Stimulated activated CD8-positive, alpha-beta memory T cell treated with anti-CD3 and anti-CD28 coated beads, Interleukin-12 subunit alpha, Interleukin-12 subunit beta, amount 100 ng/mL, for 24 hours (primary cell): ENCODE data around the gene ANK3.

ENCODE experiments used
- DNase-seq: peaks from one replicate; pipeline ENCODE4 v3.0.0-alpha.2; 2020; ENCODE audit errors: extremely low read depth

Gene ANK3

DNA sequence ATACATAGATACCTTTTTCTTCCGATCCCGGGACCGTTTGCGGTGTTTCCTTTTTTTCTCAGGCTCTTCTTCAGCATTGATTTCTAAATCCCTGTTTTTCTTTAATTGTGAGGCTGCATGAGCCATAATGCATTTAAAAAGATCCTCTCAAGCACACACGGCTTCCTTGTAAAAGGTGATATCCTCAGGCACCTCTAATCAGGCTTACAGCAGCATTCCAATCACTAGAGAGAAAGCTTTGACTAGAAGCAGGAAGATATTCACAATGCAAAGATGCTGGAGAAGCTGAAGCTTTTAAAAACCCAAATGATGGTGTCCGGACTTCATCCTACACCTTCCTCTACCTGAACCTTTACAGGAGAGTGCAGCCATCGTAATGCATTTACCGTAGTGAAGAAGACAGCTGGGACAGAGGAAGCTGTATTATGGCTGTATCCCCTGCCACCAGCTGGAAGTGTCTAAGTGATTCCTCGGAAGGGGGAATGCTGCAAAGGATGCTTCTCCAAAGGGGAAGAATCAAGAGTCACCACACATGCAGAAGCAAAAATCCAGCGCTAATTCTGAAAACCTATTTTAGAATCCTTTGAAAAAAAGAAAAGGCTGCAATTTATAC is at the start of gene ANK3:
TSS of gene ANK3 (minus strand) at position 463 of the 613 bp plus-strand sequence. CDS start at position 126, 337 bp downstream.
- no peak for DNase-seq

DNA sequence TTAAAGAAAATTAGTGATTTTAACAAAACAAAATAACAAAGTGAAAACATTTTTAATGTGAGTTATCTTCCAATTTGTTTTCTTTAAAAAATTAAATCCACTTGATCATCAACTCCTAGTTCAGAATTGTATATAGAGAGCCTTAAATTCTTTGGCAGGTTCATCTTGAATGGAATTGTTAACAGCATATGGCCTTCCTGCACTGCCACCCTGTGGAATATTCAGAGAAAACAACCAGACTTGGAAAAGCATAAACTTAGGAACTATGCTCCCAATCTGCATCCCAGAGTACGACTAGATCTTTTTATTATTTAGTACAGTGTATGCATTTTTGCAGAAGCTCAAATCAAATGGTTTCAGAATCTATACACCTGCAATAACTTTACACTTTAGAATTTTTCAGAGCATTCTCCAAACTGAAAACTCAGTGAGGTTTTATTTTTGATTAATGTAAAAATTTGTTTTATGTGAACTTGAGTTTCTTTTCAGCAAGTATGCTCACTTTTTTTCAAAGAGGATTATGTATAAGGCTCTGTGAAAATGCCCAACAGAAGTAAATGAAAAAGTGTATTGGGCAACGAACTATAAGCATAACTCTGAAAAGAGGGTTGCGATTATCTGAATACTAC is 44.9 kb upstream of the ANK3 start:
- no peak for DNase-seq

DNA sequence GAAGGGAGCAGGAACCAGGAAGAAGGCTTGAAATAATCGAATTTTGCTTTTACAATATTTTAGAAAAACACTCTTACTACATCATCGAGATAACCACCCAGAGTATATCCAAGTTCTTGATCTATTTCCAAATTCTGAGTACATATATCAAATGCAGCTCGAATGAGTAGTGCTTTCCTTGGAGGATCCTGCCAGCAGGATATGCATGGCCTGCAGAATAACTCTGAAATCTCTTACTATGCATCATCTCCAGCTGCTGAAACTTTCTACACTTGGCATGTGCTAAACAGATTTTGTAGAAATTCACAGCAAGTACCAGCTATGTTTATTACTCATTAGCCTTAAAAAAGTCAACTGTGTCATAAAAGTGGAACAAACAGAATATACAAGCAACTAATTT is 44.0 kb upstream of the ANK3 start:
- no peak for DNase-seq

GRCh38 chr10:60430836-60431597 is 41.3 kb upstream of the ANK3 start:
- DNase-seq: no peak

DNA sequence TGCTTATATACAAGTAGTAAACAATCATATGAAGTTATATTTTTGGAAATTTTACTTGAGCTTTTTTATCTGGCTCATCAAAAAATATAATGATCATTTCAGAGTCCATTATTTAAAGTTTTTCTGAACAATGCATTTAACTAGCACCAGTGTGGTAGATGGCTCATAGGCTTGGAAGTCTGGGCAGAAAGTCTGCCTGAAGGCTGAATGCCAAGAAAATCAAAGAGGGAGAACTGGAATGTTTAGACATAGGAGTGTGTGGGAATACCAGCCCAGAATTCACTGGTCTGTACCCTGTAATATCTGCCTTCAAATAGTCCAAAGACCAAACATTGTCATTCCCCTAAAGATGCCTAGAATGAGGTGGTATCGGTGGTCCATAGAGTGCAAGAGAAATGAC is 40.3 kb upstream of the ANK3 start:
- DNase-seq: no peak

GRCh38 chr10:60429084-60429849 is 39.6 kb upstream of the ANK3 start:
- no peak for DNase-seq

DNA sequence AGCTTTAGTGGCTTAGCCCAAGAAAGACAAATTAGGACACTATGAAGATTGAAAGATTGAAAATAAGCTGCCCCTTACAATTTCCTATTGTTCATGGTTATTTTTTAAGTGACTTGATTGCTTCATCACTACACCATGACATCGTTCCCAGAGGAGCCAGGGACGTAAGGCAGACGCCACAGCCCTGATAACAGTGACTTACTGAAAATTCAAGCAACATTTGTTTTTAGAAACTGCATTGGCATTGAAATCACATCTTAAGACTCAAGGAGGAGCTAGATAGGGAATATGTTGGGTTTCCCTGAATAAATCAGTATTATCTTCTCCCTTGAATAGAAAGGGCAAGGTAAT is 38.7 kb upstream of the ANK3 start:
- DNase-seq: no peak

DNA sequence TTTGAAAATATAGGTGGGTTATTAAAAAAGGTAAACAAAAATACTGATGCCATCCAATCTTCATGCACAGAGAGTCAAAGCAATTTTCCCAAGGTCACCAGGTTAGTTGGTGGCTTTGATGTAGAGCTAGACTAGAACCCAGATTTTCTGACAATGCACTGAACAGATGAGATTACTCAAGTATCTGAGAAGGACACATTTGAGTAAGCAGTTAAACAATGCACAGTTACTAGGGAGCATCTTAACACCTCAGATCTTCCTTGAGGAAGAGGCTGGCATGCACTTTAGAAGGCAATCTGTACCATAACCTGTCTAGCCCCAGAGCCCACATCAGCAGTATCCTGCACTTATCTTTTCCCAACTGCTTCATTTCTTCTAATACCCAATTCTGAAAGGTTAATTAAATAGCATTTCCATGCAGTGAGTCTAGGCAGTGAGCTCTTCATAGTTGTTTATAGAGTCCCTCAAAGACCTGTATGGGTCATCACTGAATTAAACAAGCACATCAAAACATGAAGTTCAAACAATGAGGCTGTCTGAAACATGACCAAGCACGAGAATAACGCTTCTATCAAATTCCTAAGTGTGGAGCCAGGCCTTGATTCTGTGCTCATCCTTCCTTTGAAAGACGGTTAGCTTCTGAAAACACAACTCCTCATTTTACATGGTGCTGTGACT is 38.2 kb upstream of the ANK3 start:
- no peak for DNase-seq

DNA sequence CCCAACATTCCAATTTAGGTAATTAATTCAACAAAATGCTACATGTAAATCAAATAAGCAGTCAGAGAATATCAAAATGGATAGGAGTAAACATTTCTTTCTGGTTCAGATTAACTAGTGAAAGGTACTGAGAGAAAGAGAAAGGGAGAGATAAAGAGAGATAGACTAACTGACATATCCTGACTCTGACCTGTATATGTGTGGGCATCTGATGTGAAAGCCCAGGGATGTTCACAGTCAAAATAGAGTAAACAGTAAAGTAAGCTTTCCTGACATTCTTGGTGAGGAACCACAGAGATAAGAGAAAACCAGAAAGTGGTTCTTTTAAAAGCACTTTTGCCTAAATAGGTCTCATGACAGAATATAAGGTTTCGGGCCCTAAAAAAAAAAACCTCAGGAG is 37.5 kb upstream of the ANK3 start:
- DNase-seq: no peak

GRCh38 chr10:60426425-60426824 is 36.8 kb upstream of the ANK3 start:
- no peak for DNase-seq

DNA sequence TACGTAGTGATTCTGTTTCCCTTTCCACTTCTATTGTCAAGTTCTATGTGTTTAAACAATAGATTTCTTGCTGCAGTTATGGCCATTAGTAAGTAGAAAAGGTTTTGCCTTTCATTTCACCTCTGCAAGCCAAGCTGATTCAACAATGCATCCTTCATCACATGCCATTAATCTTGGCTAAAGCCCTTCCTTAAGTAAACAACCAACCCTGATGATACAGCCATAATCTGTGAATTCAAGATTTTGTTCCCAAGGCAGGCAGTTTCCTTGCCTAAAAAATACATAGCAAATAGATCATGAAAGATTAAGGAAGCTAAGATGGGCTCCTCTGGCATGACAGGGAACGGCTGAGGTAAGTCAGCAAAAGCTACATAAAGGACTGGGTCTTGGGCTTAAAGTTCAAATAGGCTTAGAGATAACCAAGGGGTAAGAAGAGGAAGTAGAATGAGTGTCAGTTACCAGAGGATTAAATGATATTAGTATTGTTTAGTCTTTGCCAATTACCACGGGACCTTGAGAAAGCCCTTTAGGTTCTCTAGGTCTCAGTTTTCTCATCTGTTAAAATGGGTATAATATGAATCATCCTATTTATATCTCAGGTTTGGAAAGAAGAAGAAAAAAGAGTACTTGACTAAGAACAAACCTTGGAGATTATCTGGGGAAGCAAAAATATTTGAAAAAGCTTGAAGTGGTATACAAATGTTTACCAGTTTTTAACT is 35.9 kb upstream of the ANK3 start:
- no peak for DNase-seq

- DNase-seq: no peak
These were observed 35.3 kb upstream of the ANK3 start for GRCh38 chr10:60424971-60425370.

DNA sequence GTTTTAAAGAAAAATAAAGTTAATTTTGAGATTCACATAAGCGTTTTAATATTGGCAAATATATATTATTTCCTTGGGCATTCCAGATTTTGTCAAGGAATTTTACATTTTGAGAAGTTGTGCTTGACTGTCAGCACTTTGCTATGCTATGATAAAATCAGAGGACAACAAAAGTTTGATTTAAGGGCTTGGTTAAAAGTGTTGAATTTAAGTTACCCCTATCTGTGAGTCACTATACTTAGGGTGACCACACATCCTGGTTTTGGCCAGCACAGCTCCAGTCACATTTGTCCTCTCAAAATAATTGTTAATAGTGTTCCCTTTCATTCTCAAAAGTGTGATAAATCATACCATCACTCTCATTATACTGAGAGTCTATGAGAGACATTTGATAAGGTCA is 34.2 kb upstream of the ANK3 start:
- DNase-seq: no peak

GRCh38 chr10:60422809-60423208 is 33.1 kb upstream of the ANK3 start:
- DNase-seq: no peak

DNA sequence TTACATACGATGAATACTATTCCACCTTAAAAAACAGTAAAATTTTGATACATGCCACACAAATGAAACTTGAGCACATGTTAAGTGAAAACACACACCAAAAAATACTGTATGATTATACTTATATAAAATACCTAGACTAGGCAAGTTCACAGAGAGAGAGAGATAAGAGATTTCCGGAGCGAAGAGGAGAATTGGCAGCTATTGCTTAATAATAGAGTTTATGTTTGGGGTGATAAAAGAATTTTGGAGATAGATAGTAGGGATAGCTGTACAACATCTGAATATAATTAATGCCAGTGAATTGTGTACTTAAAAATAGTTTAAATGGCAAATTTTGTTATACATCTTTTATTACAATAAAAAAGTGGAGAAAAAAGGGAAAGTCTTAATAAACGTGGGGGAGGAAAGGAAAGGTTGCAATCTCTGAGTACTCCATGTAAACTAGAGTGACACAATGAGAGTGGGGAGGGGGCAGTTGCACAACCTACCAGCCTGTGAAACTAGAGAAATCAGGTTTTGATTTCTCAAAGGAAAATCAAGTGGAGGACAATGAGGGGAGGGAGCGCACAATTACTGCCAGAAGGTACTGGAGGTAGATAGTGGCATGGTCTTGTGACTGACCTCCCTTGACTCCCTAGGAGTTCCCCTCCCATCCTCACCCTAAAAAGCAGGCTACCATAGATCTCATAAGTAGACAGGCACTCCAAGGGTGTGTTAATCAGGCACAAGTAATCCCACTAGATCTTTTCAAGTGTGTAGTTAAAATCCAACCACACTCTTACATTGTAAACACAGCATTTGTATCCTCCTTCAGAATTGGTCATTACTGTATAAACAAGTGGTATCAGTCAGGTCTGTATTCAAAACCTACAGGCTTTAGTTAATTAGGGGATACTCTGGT is 31.6 kb upstream of the ANK3 start:
- DNase-seq: no peak

- no peak for DNase-seq
These were observed 29.6 kb upstream of the ANK3 start for GRCh38 chr10:60419249-60419648.

DNA sequence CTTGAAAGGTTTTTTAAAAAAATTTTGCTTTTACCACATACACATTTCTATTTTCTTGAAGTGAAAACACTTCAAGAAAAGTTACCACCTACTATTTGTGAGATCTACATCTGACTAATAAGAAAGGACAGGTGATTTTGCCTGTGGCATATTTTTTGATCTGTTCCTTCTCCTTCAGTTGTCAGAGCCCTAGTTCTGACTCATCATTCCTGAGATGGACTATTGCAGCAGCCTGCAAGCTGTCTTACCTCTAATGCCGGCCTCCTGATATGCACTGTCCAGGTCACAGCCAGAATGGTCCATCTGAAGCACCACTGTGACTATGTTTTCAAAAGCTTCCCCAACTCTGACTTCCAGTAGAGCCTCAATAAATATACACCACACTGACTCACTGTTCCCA is 28.2 kb upstream of the ANK3 start:
- DNase-seq: no peak

DNA sequence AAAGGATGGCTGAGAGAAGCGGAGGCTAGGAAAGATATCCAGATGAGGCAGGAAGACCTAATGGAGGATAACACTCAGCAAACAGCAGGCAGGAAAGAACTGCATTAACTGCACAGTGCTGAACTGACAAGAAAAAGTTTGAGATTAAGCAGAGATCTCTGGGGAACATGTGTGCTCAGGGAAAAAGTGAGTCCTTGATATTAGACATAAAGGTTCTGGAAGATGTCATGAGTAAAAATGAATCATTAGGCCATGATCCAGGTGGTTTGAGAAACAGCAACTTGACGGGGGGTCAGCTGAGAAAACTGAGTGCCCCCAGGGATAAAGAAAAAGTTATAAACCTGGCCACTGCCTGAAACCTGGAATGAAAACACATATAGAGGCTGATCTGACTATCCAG is 27.3 kb upstream of the ANK3 start:
- no peak for DNase-seq

DNA sequence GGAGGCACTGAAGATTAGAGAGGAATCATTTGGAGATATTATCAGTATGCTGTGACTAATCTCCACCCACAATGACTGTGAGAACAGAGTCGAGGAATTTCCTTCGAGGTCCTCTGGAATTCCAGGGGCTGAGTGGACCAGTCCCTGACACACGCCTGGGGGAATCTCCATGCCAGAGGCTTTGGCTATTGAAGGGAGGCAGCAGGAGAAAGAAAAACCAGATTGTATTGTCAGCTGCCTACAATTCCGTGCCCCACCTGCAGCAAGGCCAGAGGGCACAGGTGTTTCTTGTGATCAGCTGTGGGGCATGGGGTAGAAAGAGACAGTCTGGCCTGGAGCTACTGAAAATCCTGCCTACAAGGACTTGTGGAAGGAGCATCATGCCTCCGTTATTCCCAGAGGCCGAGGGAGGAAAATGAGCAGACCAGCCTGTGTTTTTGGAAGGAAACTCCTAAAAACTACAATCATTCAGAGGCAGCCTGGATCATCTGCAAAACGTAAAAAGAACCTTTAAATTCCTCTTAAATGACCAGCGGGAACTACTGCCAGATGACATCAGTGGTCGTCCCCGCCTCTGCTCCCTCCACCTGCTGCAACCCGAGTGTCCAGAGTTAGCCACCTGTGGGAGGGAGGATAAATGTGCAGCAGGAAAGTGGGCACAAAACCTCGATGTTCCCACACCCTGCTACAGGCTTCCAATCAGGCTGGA is 25.4 kb upstream of the ANK3 start:
- DNase-seq: no peak

DNA sequence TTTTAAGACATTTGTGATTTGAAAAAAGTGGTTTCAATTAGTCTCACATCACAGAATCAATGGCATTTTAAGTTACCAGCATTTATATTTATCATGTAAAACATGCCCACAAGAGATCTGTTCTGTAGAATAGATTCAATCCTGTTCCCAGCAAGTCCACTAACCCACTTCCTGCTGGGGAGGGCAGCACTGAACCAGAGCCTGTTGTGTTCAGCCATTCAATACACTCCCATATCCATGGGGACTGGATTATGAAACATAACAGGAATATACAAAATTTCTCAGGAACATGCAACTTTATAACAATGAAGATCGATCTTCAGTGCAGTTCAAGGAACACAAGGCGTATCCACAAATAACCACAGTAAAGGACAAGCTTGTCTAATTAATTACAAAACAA is 24.4 kb upstream of the ANK3 start:
- DNase-seq: no peak
